GM12878 (cell line): Measurements from ENCODE around the gene GNAO1. TPM values are rescaled to one million over a fixed set of nuclear protein-coding genes. Genes with fewer than 3 reads are reported as not detected.
A peak's percentile ranks its signal among the peaks of the same experiment; 100 is the strongest.

ENCODE experiments used
- ATAC-seq: fragments of 200-7000 bp; cut with Tn5 transposase; 3 replicates; pipeline ENCODE4 v1.9.1; 2020; ENCODE audit warnings: mild to moderate bottlenecking, moderate library complexity
- Bru-seq: library from RNA; stranded (reverse); fragments of 400-500 nt; gene quantifications from one replicate; lab custom pipeline; 2021; lab: Mats Ljungman, UMichigan
- BruChase-seq, 2 experiments: library from RNA; stranded (reverse); fragments of 400-500 nt; gene quantifications; one replicate each; lab custom pipeline; 2021; lab: Mats Ljungman, UMichigan
- BruUV-seq: library from RNA; stranded (reverse); fragments of 400-500 nt; replicated peaks from 2 replicates; lab custom pipeline; 2021; lab: Mats Ljungman, UMichigan
- CTCF ChIA-PET: fragments of 300-600 bp; sonication (Branson Sonifier 250); formaldehyde crosslinking; extraction: SDS; loops from one replicate; lab custom pipeline; 2021; ENCODE audit warnings: inconsistent platforms; lab: Yijun Ruan, JAX
- POLR2A ChIA-PET: fragments of 350-600 bp; formaldehyde crosslinking; extraction: SDS; loops from one replicate; lab custom pipeline; 2021; ENCODE audit warnings: inconsistent platforms; lab: Charles Lee
- RAD21 ChIA-PET: fragments of 300-600 bp; sonication (Branson Sonifier 250); formaldehyde crosslinking; loops from one replicate; lab custom pipeline; 2023; ENCODE audit warnings: antibody characterized with exemption; ENCODE audit not compliant: unreplicated experiment; lab: Charles Lee
- SMC1A ChIA-PET: fragments of 300-600 bp; sonication (Branson Sonifier 250); formaldehyde crosslinking; loops from one replicate; lab custom pipeline; 2023; ENCODE audit not compliant: unreplicated experiment, uncharacterized antibody; lab: Charles Lee
- DNase-seq: peaks from one replicate; pipeline ENCODE4 v3.0.0-alpha.2; 2011; ENCODE audit warnings: low read depth, low spot score
- FAIRE-seq: peaks from 3 replicates; lab custom pipeline; 2011; peaks lifted over from hg19 to GRCh38; lab: Jason Lieb, UNC
- H2AFZ ChIP-seq: 2 replicates; pipeline ENCODE4 v1.6.0; 2011; ENCODE audit warnings: low read depth, low read length, control low read depth; ENCODE audit not compliant: control insufficient read depth
- H3K27ac ChIP-seq: 2 replicates; pipeline ENCODE4 v1.5.1; 2011; ENCODE audit warnings: control low read depth; ENCODE audit not compliant: control insufficient read depth, insufficient read depth
- H3K27me3 ChIP-seq, 2 experiments: replicated peaks in 1 of 2; 2 replicates each; pipeline versions ENCODE4 v1.6.0 to v1.6.1; 2011; ENCODE audit warnings: low read length in 1 of 2; ENCODE audit not compliant: control insufficient read depth in 2 of 2, insufficient read depth in 2 of 2
- H3K36me3 ChIP-seq, 2 experiments: 2 replicates each; pipeline ENCODE4 v1.5.1; 2011; ENCODE audit warnings: low read length in 1 of 2; ENCODE audit not compliant: control insufficient read depth in 2 of 2, insufficient read depth in 2 of 2
- H3K4me1 ChIP-seq: 2 replicates; pipeline ENCODE4 v1.6.1; 2011; ENCODE audit warnings: mild to moderate bottlenecking, low read length, moderate library complexity, mixed read lengths; ENCODE audit not compliant: control insufficient read depth, insufficient read depth
- H3K4me2 ChIP-seq: 2 replicates; pipeline ENCODE4 v1.6.0; 2011; ENCODE audit warnings: control low read depth; ENCODE audit not compliant: control insufficient read depth, insufficient read depth
- H3K4me3 ChIP-seq: fragments of 200-600 bp; sonication (generic); 2 replicates; pipeline ENCODE4 v1.5.1; 2016
- H3K79me2 ChIP-seq: 2 replicates; pipeline ENCODE4 v1.6.0; 2011; ENCODE audit warnings: low read length; ENCODE audit not compliant: control insufficient read depth, insufficient read depth
- H3K9ac ChIP-seq: 2 replicates; pipeline ENCODE4 v1.8.0; 2011; ENCODE audit warnings: low read length, control low read depth, mixed read lengths; ENCODE audit not compliant: control insufficient read depth, insufficient read depth
- H3K9me3 ChIP-seq: replicated peaks from 3 replicates; pipeline ENCODE4 v1.5.1; 2011; ENCODE audit warnings: mild to moderate bottlenecking, low read length; ENCODE audit not compliant: control insufficient read depth, insufficient read depth
- H4K20me1 ChIP-seq: 2 replicates; pipeline ENCODE4 v1.6.0; 2011; ENCODE audit not compliant: control insufficient read depth, insufficient read depth
- CEBPB ChIP-seq, 2 experiments: fragments of 150-350 bp in 1 of 2; IDR thresholded peaks; 2 replicates each; pipeline ENCODE4 v1.6.1; 2012 to 2014; ENCODE audit warnings: low read depth in 2 of 2, low read length in 2 of 2, borderline replicate concordance in 1 of 2, inconsistent platforms in 1 of 2
- CHD1 ChIP-seq: IDR thresholded peaks from 2 replicates; pipeline ENCODE4 v1.6.1; 2012; ENCODE audit warnings: low read depth, low read length, improper control_type of control experiment
- LARP7 ChIP-seq: fragments of 450-650 bp; IDR thresholded peaks from 2 replicates; pipeline ENCODE4 v1.6.1; 2017; ENCODE audit warnings: mild to moderate bottlenecking
- NFIC ChIP-seq: IDR thresholded peaks from 2 replicates; pipeline ENCODE4 v1.6.1; 2012; ENCODE audit warnings: low read depth, mild to moderate bottlenecking, inconsistent platforms, low read length, moderate library complexity
- PAX5 ChIP-seq: IDR thresholded peaks from 2 replicates; pipeline ENCODE4 v1.6.1; 2011; ENCODE audit warnings: low read depth, low read length, borderline replicate concordance
- SIX5 ChIP-seq: IDR thresholded peaks from 2 replicates; pipeline ENCODE4 v1.6.1; 2011; ENCODE audit warnings: mild to moderate bottlenecking, low read depth, low read length, moderate library complexity; ENCODE audit not compliant: severe bottlenecking
- YBX1 ChIP-seq: fragments of 450-650 bp; IDR thresholded peaks from 2 replicates; pipeline ENCODE4 v1.6.1; 2016; ENCODE audit warnings: antibody characterized with exemption
- WGBS: methylation state at CpG from one replicate; pipeline ENCODE4 v1.1.6; 2016; ENCODE audit warnings: low lambda C conversion rate; ENCODE audit not compliant: insufficient replicate concordance, insufficient coverage; ENCODE audit errors: missing lambda C conversion rate; 5-methylcytosine and 5-hydroxymethylcytosine counted together
- in situ Hi-C: fragments of 300-500 bp; cut with MboI; formaldehyde crosslinking; loops from 9 replicates; pipeline ENCODE4 v1.14.3; 2018; ENCODE audit warnings: mixed read lengths
- intact Hi-C: fragments of 100-400 bp; cut with micrococcal nuclease; formaldehyde crosslinking; loops from one replicate; pipeline ENCODE4 v1.14.2; 2022; ENCODE audit not compliant: unreplicated experiment
- long read RNA-seq, 2 experiments: library from polyadenylated mRNA; unstranded; transcript quantifications; one replicate each; pipeline ENCODE4 v2.0.0, GENCODE V29; 2019 to 2020
- polyA minus RNA-seq, 3 experiments: library from RNA; depleted of rRNA, polyadenylated mRNA; stranded (reverse); fragments of >200 nt; gene quantifications; 2 replicates each; pipeline ENCODE4 v1.2.3, GENCODE V29; 2011
- polyA plus RNA-seq, 11 experiments: library from polyadenylated mRNA; depleted of rRNA in 4 of 11; unstranded in 6 of 11; stranded (reverse) in 5 of 11; fragments of >200 nt; fragmentation: Nextera tagmentation in 4 of 11; fragmentation: Illumina TruSeq in 1 of 11; extraction: Ambion mirVana in 4 of 11; extraction: Trizol in 1 of 11; gene quantifications; 1 replicate in 1 of 11; 2 replicates in 10 of 11; pipeline versions ENCODE4 v1.2.1 to v1.2.3, GENCODE V29; 2011 to 2016; ENCODE audit warnings: inconsistent platforms in 2 of 11, missing spikeins in 2 of 11, low read depth in 1 of 11
- total RNA-seq, 4 experiments: library from RNA; depleted of rRNA in 3 of 4; stranded (reverse); fragments of >200 nt in 3 of 4; fragmentation: Illumina TruSeq in 1 of 4; extraction: Trizol in 1 of 4; gene quantifications; 2 replicates each; pipeline versions ENCODE4 v1.2.1 to v1.2.3, GENCODE V29; 2013 to 2021
- TF ChIP-seq, protein P1 (sequence below): IDR thresholded peaks from 2 replicates; pipeline ENCODE4 v1.6.1; 2012; ENCODE audit warnings: low read length, inconsistent platforms
- TF ChIP-seq, protein P2 (sequence below): fragments of 450-650 bp; IDR thresholded peaks from 2 replicates; pipeline ENCODE4 v1.6.1; 2017; ENCODE audit warnings: low read depth, mild to moderate bottlenecking, moderate library complexity

Gene GNAO1
- not detected in 2 replicates for total RNA-seq (2013; cell fraction: nucleolus; rRNA removed)
- 0.23 TPM in 1 of 2 replicates, not detected in the other for total RNA-seq (2014; rRNA removed)
- not detected in 2 replicates for total RNA-seq (2014; rRNA removed; fragmentation: Illumina TruSeq; extraction: Trizol)
- 0.05 TPM in 1 of 2 replicates, not detected in the other for total RNA-seq (2021)
- polyA plus RNA-seq (2011; ENCODE audit: low read depth), result not detected
- polyA plus RNA-seq (2011; rRNA removed), result not detected in 2 replicates
- not detected in 2 replicates for polyA plus RNA-seq (2011; cell fraction: cytosol; rRNA removed)
- not detected in 2 replicates for polyA plus RNA-seq (2011; cell fraction: nucleus; rRNA removed)
- polyA plus RNA-seq (2012), result not detected in 2 replicates
- polyA plus RNA-seq (2014; fragmentation: Illumina TruSeq; extraction: Trizol), result not detected in 2 replicates
- polyA plus RNA-seq (2014; fragmentation: Nextera tagmentation; extraction: Ambion mirVana), result under 1 TPM in 1 of 2 experiments, not detected in 1; 0.05 TPM
- 0.05 TPM in 1 of 2 replicates, not detected in the other for polyA plus RNA-seq (2014; rRNA removed)
- under 1 TPM; 0.05 to 0.28 TPM for polyA plus RNA-seq (2016; fragmentation: Nextera tagmentation; extraction: Ambion mirVana)
- polyA minus RNA-seq (2011; rRNA and poly(A)+ RNA removed), result not detected in 2 replicates
- polyA minus RNA-seq (2011; cell fraction: cytosol; rRNA and poly(A)+ RNA removed), result not detected in 2 replicates
- polyA minus RNA-seq (2011; cell fraction: nucleus; rRNA and poly(A)+ RNA removed), result not detected in 2 replicates
- percentile 5 among the genes with signal in this experiment for Bru-seq, nascent RNA
- BruChase-seq, experiment 1, labeled RNA remaining after a 6-hour chase, result percentile 6 among the genes with signal in this experiment
- percentile 4 among the genes with signal in this experiment for BruChase-seq, experiment 2, labeled RNA remaining after a 2-hour chase
- long read RNA-seq, experiment 1, result 0 reads
- long read RNA-seq, experiment 2, result 0 reads

DNA sequence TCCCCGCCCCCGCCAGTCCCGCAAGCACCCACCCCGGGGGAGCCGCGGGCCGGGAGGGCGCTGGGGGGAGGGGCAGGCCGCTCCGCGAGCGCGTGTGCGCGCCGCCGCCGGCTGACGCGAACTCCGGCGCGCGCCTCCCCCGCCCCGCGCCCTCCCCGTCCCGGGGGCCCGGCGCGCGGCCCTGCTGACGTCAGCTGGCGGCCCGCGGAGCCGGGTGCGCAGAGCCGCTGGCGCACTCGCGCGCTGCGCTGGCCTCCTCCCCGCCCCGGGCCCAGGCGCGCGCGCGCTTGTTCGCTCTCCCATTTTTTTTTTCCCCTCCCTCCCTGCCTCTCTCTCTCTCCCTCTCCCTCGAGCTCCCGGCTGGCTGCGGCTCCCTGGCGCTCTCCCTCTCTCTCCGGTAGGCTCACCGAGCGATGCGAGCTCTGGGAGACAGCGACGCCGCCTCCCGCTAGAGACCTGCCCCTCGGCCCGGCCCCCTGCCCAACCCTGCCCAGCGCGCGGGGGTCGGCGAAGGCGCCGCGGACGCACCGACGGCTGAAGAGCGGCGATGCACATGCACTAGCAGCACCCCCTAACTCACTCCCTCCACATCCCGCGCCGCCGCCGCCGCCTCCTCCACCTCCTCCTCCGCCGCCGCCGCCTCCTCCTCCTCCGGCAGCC, at the start of gene GNAO1:
GNAO1 (plus strand) TSS at position 334 of the 660 bp plus-strand sequence. CDS start 747 bp downstream, outside the sequence.
- ChIA-PET CTCF (no interaction called here), RAD21 (no interaction called here), SMC1A (no interaction called here), POLR2A (no interaction called here)
- Histone ChIP-seq H3K4me3 (no peak within 1 kb of the TSS), H2AFZ (no peak within 1 kb of the TSS), H3K9me3 (no peaks in the 10 kb centered on the region; the same call in 2 of the 3 replicates), H3K36me3 (no peaks in the 10 kb centered on the region), H3K79me2 (no peaks in the 10 kb centered on the region), H3K4me1 (no peaks in the 10 kb centered on the region), H3K27me3 (peaks cover 17 to 40% of the 10 kb centered on the region in 2 experiments), H4K20me1 (no peaks in the 10 kb centered on the region), H3K9ac (no peak within 1 kb of the TSS), H3K27ac (no peak within 1 kb of the TSS), H3K4me2 (peak within 1 kb of the TSS; percentile 64; the same call in 1 of the 2 replicates)
- 6% methylated on average over 26 of the region's 91 CpGs for whole genome bisulfite sequencing
- in situ Hi-C loops (no loop called here), intact Hi-C loops (no loop called here)
- FAIRE-seq, result no peak
- DNase-seq, result no peak
- TF ChIP-seq, protein P1, sequence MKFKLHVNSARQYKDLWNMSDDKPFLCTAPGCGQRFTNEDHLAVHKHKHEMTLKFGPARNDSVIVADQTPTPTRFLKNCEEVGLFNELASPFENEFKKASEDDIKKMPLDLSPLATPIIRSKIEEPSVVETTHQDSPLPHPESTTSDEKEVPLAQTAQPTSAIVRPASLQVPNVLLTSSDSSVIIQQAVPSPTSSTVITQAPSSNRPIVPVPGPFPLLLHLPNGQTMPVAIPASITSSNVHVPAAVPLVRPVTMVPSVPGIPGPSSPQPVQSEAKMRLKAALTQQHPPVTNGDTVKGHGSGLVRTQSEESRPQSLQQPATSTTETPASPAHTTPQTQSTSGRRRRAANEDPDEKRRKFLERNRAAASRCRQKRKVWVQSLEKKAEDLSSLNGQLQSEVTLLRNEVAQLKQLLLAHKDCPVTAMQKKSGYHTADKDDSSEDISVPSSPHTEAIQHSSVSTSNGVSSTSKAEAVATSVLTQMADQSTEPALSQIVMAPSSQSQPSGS, result no peak
- no peak for TF ChIP-seq NFIC
- TF ChIP-seq YBX1, result no peak
- TF ChIP-seq PAX5, result no peak
- no peak for TF ChIP-seq CHD1
- TF ChIP-seq SIX5, result no peak
- TF ChIP-seq CEBPB (IDR thresholded peaks at IDR 0.05; ENCODE audit: borderline replicate concordance in 1 of 2, low read depth in 2 of 2, low read length in 2 of 2), result no peak
- no peak for TF ChIP-seq LARP7
- TF ChIP-seq, protein P2, sequence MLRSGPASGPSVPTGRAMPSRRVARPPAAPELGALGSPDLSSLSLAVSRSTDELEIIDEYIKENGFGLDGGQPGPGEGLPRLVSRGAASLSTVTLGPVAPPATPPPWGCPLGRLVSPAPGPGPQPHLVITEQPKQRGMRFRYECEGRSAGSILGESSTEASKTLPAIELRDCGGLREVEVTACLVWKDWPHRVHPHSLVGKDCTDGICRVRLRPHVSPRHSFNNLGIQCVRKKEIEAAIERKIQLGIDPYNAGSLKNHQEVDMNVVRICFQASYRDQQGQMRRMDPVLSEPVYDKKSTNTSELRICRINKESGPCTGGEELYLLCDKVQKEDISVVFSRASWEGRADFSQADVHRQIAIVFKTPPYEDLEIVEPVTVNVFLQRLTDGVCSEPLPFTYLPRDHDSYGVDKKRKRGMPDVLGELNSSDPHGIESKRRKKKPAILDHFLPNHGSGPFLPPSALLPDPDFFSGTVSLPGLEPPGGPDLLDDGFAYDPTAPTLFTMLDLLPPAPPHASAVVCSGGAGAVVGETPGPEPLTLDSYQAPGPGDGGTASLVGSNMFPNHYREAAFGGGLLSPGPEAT, result no peak
- no TSS peak for BruUV-seq
- ATAC-seq, result no peak; the same call in 2 of the 3 replicates
